Activated CD8-positive, alpha-beta memory T cell treated with anti-CD3 and anti-CD28 coated beads, Interleukin-2, amount 50 U/mL, for 1 hour (primary cell): ENCODE measurements around the gene GJD2.

Source experiments
- DNase-seq: peaks from one replicate; pipeline ENCODE4 v3.0.0-alpha.2; 2020; ENCODE audit errors: extremely low read depth

GJD2 gene

DNA sequence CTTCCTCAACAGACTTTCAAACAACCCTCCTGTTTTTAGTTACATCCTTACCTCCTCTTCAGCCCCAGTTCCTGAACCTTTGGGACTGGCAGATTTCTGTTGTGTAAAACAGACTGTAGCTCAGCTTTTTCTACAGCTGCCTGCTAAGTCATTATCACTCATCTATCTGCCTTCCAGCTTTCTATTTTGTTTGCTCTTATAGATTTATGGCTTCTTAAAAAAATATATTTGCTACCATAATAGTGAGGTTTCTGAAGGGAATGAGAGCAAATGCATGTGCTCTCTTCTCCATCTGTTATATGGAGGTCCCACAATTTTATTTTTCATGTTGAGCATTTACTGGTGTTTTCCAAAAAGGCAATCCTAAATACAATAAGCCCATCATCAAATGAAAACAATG, 18.2 kb upstream of the GJD2 start:
- DNase-seq = no peak

DNA sequence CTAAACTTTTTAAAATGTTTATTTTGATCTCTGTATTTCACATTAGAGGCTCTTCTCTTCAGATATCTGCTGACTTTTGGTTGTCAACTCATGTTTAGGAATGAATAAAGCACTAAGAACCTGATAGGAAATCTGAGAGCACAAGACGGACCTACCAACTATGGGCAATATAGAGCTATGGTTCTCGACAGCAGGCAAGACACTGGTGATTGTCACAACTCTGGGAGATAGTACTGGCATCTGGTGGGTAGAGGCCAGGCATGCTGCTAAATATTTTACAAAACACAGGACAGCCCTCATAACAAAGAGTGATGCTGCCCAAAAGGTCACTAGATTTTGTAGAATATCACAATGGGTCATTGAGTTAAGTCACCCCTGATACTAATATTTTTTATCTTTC, 17.5 kb upstream of the GJD2 start:
- DNase-seq = no peak

DNA sequence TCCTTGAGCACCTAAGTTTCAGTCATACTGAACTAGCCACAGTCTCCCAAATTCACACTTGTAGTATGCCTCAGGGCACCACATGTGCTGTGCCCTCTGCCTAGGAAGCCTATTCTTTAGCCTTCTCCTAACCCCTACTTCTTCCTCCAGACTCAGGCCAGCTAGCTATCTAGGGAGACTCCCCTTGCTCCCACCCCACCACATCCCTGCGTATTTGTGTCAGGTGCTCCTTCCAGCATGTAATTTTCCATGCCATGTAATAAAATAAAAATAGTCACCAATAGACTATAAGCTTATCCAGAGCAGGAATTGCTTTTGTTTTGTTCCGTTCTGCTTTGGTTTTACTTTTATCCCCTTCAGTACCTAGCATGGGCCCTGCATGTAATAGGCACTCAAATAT, 14.9 kb upstream of the GJD2 start:
- no peak for DNase-seq

DNA sequence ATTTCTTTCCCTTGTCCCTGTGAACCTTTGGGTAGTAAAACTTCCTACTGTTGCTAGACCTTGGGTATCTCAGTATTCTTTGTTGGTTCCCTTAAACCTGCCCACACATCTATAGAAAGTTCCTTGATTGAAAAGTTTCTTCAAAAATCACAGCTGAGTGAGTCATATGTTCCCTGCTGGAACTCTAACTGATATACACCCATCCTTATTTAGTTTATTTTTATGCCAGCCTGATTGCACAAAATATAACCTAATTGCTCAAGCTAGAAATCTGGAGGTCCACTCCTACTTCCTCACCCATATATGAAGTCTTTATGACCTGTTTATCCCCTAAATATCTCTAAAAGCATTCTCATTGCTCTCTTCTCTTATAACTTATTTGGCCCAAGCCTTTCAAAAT, 13.7 kb upstream of the GJD2 start:
- no peak for DNase-seq

DNA sequence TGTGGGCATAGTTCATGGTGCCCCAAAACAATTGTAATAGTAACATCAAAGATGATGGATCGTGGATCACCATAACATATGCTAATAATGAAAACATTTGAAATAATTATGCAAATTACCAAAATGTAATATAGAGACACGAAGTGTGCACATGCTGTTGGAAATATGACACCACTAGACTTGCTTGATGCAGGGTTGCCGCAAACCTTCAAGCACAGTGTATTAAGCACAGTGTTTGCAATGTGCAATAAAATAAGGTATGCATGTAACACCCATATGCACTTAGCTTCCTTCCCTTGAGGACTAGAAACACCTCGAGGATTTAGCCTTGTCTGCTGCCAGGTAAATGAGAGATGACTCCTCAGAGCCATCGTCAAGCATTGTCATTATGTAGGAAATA, 10.9 kb upstream of the GJD2 start:
- no peak for DNase-seq

DNA sequence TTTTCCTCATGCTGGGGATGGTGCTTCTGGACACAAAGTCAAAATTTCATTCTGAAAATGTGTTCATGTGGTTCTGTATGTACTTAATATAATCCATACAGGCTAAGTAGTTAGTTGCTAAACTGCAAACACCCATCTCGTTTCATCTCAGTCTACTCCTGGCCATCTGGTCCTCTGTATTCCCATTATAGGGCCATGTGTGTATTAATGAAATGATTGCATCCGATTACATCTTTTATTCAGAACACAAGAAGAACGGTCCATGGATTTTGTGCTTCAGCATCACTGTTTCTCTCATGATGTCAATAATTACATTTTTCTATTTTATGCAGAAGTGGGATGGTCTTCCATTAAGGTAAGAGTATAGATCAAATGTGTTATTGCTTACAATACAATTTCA, 6.1 kb upstream of the GJD2 start:
- DNase-seq = no peak

DNA sequence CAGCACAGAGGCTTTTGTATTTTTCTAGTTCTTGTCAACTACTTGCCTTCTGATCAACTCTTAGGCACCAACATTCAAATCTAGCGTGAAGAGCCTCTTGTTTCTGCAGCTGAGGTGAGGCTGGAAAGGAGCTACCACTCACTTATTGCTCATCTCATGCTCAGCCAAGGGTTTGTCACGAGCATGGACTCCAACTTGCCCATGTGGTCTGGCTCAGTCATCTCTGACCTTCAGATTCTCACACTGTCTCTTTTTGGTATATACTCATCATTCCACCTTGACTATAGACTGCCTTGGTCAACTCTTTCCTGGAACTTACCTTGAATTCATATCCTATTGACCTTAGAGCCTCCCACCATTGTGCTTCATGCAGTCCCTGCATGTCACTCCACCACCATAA, 5.2 kb upstream of the GJD2 start:
- DNase-seq = no peak

DNA sequence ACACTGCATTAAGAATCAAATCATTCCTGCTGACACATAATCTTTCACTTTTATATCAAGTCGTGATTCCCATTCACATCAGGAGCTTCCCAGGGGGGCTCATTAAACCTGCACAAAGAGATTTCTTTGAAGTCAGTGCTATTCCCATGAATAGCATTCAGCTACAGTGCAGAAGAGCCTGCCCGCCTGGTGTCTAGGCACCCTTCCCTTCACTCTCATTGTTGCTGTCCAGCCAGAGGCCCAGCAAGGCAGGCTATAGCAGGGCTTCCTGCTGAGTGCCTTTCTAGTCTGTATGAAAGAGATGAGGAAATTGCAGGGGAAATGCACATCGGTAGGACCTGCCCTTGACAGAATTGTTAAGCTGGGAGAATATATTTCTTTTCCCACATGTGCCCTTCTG, 4.5 kb upstream of the GJD2 start:
- DNase-seq = no peak

DNA sequence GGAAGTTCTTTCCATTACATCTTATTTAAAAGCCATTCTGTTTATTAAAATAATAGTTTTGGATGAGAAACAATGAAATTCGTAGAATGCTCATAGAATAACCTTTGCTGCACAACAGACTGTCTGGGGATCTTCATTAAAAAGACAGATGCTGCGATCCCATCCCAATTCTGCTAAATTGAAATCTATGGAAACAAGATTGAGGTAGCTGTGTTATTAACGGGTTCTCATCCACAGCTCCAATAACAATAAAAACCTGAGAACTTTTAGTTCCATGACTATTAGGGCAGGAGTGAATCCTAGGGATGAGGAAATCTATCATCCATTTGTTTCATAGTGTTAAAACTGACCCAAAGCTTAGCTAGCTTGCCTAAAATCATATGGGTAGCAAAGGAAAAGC, 2.5 kb upstream of the GJD2 start:
- no peak for DNase-seq

DNA sequence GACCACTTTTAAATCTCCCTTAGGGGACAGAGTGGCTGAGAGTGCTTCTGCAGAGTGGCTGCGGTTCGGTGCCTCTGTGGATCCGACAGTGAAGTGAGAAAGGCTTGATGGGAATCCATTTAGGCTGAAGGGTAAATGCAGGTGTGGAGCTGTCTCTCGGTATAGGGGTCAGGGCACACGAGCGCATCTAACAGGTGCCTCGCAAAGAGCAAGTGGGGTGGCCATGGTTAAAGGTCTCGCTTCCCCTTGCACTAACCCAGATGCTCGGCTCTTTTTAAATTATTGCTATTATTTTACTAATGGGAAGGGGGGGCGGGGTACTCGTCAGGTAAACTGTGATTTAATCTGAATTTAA, 598 bp upstream of the GJD2 start:
- no peak for DNase-seq

DNA sequence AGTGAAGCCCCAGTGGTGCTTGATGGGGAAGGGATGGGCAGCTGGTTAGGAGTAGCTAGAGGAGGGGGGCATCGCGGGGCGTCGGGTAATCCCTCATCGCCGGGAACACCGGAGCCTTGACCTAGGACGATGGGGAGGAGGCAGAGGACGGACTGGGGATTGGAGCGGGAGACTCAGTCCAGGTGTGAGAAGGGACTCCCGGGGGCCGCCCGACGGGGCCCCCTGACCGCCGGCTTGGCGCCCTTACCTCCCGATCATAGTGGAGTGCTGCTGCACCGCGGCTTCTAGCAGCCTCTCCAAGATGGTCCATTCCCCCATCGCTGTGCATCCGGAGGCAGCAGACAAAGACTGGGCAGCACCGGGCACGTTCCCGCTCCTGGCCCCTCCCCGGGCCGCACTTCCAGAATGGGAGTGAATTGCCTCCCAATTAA, 612 bp downstream of the GJD2 start:
- DNase-seq = no peak

DNA sequence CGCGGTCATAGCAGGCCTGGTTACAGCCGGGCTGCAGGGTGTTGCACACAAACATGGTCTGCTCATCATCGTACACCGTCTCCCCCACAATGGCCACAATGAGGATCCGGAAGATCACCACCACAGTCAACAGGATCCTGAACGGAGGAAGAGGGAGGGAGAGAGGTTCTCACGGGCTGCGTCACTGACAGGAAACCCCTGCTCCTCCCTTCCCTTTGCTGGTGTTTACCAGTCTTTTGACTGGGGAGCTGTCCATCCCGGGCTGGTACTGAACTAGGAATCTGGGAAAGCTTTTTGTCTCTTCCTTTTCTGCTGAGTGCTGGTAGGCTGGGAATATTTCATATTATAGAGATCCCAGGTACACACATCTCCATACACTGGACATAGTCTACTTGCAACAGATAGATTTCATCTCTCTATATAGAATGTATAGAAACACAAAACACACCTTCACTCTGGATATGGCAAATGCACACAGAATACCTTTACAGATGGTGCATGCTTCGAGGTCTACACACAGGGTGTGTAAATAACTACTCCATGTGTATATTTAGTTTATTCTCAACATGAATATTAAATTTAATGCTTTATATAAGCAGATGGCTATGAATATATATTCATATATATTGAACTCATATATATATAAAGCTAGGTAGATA, 1.4 kb downstream of the GJD2 start:
- DNase-seq = no peak

DNA sequence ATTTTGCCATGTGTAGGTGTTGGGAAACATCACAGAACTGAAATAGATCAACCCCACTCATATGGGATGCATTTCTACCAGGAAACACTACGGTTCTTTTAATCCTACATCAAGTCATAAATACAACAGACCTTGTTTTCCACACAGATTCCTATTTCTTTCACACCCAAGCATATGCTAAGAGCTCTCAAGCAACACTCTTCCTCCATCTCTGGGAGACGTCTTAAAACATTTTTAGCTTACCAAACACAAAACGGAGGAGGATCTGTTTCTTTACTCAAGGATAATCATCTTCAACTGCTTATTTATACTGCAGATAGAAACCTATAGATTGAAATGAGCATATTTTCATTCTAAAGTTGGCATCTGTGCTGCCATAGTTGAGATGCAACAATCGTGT, 5.1 kb downstream of the GJD2 start:
- no peak for DNase-seq

DNA sequence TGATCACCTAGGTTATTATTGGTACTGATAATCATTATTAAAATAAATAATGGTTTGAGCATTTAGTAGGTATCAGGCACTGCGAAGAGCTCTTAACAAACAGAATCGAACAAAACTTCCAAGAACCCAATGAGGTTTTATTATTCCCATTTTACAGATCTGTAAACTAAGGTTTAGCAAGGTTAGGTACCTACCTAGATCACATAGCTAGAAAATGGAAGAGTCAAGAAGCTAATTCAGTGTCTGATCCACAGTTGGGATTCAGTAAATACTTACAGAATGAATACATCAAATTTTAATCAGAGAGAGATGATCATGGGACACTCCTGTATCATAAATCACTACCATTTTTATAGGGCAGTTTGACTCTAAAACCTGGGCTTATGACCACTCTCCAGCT, 15.5 kb downstream of the GJD2 start:
- no peak for DNase-seq

DNA sequence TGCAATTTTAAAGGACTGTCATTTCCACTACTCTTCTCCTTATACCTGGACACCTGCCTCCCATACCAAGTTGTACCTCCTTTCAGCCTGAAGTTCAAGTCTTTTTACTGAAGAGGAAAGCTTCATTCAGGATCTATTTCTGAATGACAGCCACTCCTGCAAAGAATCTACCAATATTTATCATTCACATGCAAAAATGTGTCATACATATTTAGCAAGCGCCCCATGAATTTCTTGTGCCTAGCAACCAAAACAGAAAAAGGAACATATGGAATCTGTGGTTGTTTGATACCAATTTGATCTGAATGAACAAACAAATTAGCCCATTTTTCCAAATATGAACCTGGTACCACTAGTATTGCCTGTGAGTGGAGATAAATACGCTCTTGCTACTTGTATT, 16.8 kb downstream of the GJD2 start:
- no peak for DNase-seq

DNA sequence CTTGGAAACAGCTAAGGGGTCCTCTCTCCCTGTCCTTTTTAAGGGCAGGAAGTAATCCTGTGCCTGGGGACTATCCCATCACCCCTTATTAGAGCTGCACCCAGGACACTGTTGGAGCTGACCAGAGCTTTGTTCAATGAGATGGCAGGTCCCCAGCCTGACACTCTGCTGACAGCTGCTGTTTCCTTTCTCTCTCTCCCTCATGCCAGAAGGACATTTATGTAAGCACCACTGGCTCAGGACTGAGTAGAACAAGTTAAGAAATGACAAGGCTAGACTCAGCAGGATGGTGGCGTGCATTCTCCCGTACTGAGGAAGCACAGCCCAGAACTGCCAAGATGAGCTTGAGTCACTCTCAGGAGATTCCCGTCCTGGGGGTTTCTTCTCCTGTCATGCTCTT, 17.3 kb downstream of the GJD2 start:
- DNase-seq = no peak

DNA sequence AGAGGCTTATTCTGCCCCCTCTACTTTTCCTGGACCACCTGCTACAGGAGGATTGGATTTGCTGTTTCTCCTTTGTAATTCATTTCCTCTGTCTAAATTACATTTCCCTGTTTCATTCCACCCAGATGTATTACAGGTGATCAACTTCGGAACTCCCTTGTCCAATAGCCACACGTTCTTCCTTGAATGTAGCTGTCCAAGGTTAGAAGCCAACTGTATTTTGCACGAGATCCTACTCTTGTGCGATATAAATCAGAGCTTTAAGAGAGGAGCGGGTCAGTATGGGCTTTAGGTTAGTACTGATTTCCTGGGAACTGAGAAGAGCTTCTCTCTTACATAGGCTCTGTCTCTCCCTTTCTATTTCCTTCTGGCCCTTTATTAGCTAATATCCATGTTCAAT, 20.5 kb downstream of the GJD2 start:
- no peak for DNase-seq

DNA sequence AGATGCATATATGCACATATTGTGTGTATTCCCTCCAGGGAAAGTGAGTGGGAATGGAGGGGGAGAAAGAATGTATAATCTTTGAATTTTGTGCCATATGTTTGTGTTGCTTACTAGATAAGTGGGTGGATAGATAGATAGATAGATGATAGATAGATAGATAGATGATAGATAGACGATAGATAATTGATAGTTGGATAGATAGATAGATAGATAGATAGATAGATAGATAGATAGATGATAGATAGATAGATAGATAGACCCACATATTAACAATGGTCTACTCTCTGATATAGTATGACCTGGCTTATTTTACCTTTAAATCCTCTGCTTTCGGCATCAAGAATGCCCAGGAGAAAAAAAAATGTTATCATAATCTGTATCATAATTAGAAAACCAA, 21.2 kb downstream of the GJD2 start:
- no peak for DNase-seq

DNA sequence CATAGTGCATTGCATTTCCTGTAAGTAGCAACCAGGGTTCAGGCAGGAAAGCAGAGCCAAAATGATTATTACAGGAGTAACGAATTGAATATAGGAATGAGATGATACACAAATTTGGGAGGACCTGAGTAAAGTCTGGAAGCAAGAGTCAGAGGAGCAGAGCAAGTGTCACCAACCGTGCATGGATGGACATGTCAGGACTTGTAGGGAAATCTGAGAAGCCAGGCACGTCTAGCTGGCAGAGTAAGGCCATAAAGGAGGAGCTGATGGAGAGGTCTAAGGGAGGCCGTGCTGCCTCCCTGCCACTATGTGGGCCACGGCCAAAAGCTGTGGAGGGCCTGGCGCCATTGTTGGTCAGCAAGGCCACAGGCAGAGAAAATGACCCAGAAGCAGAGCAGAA, 22.4 kb downstream of the GJD2 start:
- DNase-seq = no peak

DNA sequence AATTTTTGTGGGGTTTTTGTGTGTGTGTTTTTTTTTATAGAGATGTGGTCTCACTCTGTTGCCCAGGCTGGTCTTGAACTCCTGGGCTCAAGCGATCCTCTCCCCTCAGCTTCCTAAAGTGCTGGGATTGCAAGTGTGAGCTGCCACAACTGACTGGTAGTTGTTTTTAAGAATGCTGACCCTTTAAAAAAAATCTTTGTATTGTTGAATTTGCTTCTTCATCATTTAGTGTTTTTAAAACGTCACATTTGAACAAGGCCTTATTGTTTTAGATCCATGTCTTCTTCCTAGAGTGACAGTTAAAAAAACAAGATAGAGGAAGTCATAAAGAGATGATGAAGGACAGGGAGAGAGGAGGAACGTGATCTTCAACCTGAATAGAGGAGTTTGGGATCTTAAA, 24.1 kb downstream of the GJD2 start:
- no peak for DNase-seq

DNA sequence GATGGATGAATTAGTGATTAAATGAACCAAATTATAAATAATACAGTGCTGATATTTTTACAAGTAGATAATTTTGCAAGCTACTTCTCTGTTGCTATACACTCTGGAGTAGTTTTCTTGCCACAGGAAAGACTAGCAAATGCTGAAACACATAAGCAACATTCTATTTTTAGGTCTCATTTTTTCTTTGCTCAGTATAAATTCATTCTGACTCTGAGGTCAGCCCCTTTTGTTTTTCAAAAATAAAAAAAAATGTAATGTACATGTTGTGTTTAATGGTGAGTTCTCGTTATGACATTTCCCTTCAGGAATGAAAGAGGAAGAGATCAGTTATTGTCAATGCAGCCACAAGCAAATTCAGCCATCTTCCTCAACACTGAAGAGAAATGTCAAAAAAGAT, 24.9 kb downstream of the GJD2 start:
- DNase-seq = no peak

DNA sequence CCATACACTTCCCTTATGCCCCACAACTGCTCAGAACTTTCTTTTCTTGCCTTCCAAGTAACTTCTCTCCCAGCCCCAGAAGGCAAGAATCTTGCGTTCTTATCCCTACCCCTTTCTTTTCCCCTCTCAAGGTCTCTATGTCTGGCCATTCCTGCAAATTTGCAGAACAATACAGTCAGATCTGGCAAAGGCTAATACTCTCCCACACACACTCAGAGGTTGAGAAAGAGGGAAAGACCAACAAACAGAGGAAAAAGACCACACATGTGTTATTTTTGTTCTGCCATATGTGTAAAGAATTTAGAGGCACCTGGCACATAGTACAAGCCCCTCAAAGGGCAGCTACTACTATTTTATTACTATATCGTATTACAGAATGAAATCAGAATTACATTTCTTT, 25.7 kb downstream of the GJD2 start:
- no peak for DNase-seq

DNA sequence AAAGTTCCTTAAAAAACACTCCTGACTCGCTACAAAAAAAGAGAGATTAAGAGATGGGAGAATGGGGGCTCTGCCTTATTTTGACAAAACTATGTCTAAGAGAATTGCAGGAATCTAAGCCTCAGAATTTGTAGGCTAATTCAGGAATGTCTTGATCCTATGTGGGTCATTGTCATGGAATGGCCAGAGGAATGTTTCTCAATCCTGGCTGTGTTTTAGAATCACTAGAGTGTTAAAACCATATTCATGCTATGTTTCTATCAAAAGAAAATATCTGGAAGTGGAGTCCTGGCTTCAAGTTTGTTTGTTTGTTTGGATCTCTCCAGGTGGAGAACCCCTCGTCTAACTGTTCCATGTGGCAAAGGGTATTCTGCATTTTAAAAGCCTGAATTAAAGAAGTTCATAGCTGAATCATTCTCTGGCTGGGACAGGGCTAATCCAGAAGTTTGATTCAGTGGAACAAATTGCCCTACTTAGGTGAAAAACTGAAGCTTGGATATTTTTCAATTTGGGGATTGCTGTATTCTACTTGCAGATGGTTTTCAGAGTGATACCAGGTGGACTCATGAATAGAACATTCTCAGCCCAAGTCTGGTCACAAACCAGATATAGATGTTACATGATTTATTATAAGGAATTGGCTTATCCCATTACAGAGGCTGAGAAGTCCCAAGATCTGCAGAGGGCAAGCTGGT, 28.2 kb downstream of the GJD2 start:
- DNase-seq = no peak

DNA sequence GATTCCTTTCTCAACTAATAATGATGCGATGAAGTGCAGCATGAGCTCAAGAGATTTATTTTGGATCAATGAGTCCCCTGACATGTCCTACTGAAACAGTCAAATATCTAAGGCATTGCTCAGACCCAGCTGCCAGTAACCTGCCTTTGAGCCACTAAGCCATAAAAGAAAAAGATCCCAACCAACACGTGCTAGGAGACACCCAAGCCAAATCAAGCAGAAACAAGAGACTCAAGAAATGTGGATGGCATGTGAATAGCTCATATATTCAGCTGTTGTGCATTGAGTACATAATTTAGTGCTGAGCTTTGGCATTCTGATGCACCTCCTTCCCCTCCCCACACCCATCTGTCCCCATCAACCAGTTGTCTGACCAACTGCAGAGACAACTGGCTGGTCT, 29.2 kb downstream of the GJD2 start:
- no peak for DNase-seq
